Prostate gland (tissue), 2 donors: ENCODE results near the gene FAM3C. TPM values are rescaled to one million over a fixed set of nuclear protein-coding genes. Genes with fewer than 3 reads are reported as not detected.
A peak's percentile ranks its signal among the peaks of the same experiment; 100 is the strongest.

Source experiments
- DNase-seq: peaks from one replicate; pipeline ENCODE4 v3.0.0-alpha.2; 2019; ENCODE audit warnings: low spot score
- H3K27ac ChIP-seq, 2 donors: fragments of 200-600 bp; sonication (generic); 2 replicates each; pipeline ENCODE4 v1.5.1; 2017 to 2019
- H3K27me3 ChIP-seq: fragments of 200-600 bp; sonication (generic); replicated peaks from 2 replicates; pipeline ENCODE4 v1.5.1; 2019; ENCODE audit not compliant: insufficient read depth
- H3K36me3 ChIP-seq, 2 donors: fragments of 200-600 bp; sonication (generic); 1 replicate in 1 of 2; 2 replicates in 1 of 2; pipeline versions ENCODE4 v1.5.1 to v1.8.1; 2017 to 2019
- H3K4me1 ChIP-seq: fragments of 200-600 bp; sonication (generic); replicated peaks from 2 replicates; pipeline ENCODE4 v1.5.1; 2019
- H3K4me3 ChIP-seq, 2 donors: fragments of 200-600 bp; sonication (generic); 2 replicates each; pipeline ENCODE4 v1.5.1; 2017 to 2019
- H3K9me3 ChIP-seq: fragments of 200-600 bp; sonication (generic); 2 replicates; pipeline ENCODE4 v1.5.1; 2017
- CTCF ChIP-seq, 4 experiments: fragments of 200-600 bp in 2 of 4; fragments of 450-650 bp in 2 of 4; sonication (generic) in 2 of 4; IDR thresholded peaks; 1 replicate in 3 of 4; 2 replicates in 1 of 4; pipeline ENCODE4 v1.5.1; 2016 to 2019; ENCODE audit warnings: antibody characterized with exemption in 4 of 4, mild to moderate bottlenecking in 2 of 4, moderate library complexity in 2 of 4
- POLR2A ChIP-seq: fragments of 450-650 bp; IDR thresholded peaks from one replicate; pipeline ENCODE4 v1.6.1; 2016; ENCODE audit warnings: antibody characterized with exemption, mild to moderate bottlenecking
- POLR2AphosphoS5 ChIP-seq: sonication (generic); formaldehyde crosslinking; IDR thresholded peaks from one replicate; pipeline ENCODE4 v1.6.1; 2017; ENCODE audit warnings: antibody characterized with exemption
- WGBS: methylation state at CpG from one replicate; pipeline ENCODE4 v1.1.5; 2018; 5-methylcytosine and 5-hydroxymethylcytosine counted together
- intact Hi-C: fragments of 100-400 bp; cut with DNase I; formaldehyde crosslinking; loops from one replicate; pipeline ENCODE4 v1.14.2; 2022
- total RNA-seq, 2 donors: library from RNA; depleted of rRNA; stranded (reverse); fragments of >200 nt; gene quantifications; one replicate each; pipeline ENCODE4 v1.1.0, GENCODE V29; 2016

Gene FAM3C
- total RNA-seq, 2 donors from 2014 or later = 31.9 to 34.8 TPM

GRCh38 chr7:121331048-121331447 lies 65.1 kb downstream of the FAM3C start:
- Histone ChIP-seq H3K27me3 (peaks cover 11% of the 10 kb centered on the region), H3K27ac (no peak overlapping the region), H3K4me1 (no peaks in the 10 kb centered on the region), H3K4me3 (no peak overlapping the region), H3K36me3 (no peaks in the 10 kb centered on the region), H3K9me3 (no peaks in the 10 kb centered on the region)
- TF ChIP-seq POLR2A (no peak), POLR2AphosphoS5 (no peak), CTCF (IDR thresholded peaks at IDR 0.05) (no peak)
- DNase-seq = no peak
- 85% methylated on average over 4 of the region's 4 CpGs for WGBS
- intact Hi-C loops = no loop called here

- Histone ChIP-seq H3K4me3 (peak overlapping the region; percentile 10 to 16), H3K36me3 (no peaks in the 10 kb centered on the region), H3K27me3 (peaks cover 11% of the 10 kb centered on the region), H3K4me1 (no peaks in the 10 kb centered on the region), H3K27ac (no peak overlapping the region), H3K9me3 (no peaks in the 10 kb centered on the region)
- no peak for TF ChIP-seq CTCF (IDR thresholded peaks at IDR 0.05)
- TF ChIP-seq POLR2AphosphoS5 = no peak
- no peak for DNase-seq
- intact Hi-C loops = no loop called here
- WGBS = 4% methylated on average over 52 of the region's 52 CpGs
These were observed 65.9 kb downstream of the FAM3C start for GRCh38 chr7:121330053-121330833.

DNA sequence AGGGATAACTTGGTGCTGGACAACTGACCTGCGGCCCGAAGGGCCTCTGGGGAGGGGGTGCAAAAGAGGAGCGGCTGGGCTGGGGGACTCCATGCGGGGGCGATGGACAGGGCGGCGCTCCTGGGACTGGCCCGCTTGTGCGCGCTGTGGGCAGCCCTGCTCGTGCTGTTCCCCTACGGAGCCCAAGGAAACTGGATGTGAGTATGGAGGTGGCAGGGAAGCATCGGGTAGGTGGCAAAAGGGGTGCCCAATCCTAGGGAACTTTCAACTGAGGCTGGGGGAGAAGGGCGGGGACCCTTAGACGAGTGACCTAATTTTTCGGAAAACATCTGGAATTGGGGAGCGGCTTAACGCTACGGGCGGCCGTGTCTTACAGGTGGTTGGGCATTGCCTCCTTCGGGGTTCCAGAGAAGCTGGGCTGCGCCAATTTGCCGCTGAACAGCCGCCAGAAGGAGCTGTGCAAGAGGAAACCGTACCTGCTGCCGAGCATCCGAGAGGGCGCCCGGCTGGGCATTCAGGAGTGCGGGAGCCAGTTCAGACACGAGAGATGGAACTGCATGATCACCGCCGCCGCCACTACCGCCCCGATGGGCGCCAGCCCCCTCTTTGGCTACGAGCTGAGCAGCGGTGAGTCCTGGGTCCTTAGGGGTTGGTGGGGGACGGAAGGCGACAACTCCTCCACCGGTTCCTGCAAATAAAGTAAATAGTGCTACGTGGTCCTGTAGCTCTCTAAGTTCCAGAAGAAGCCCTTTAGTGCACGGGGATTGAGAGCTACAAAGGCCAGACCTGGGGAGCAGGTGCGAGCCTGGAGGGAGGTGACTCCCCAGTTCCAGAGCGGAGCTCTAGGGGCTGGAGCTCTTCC lies 66.7 kb downstream of the FAM3C start:
- peak overlapping the region; percentile 10 to 16 for H3K4me3 ChIP-seq
- H3K9me3 ChIP-seq = no peaks in the 10 kb centered on the region
- peaks cover 13% of the 10 kb centered on the region for H3K27me3 ChIP-seq
- no peak for DNase-seq
- no peaks in the 10 kb centered on the region for H3K36me3 ChIP-seq
- intact Hi-C loops = no loop called here
- TF ChIP-seq POLR2A (no peak), CTCF (IDR thresholded peaks at IDR 0.05) (no peak), POLR2AphosphoS5 (no peak)
- WGBS = 3% methylated on average over 44 of the region's 47 CpGs
- no peak overlapping the region for H3K27ac ChIP-seq
- H3K4me1 ChIP-seq = no peaks in the 10 kb centered on the region

- TF ChIP-seq CTCF (IDR thresholded peaks at IDR 0.05) (no peak), POLR2A (no peak), POLR2AphosphoS5 (no peak)
- intact Hi-C loops = no loop called here
- peaks cover 16% of the 10 kb centered on the region for H3K27me3 ChIP-seq
- H3K27ac ChIP-seq = no peak within 1 kb of the TSS
- WGBS = 15% methylated on average over 24 of the region's 27 CpGs
- H3K36me3 ChIP-seq = no peaks in the 10 kb centered on the region
- no peaks in the 10 kb centered on the region for H3K9me3 ChIP-seq
- DNase-seq = no peak
- no peaks in the 10 kb centered on the region for H3K4me1 ChIP-seq
- H3K4me3 ChIP-seq = peak within 1 kb of the TSS; percentile 10 to 16
These were observed 67.5 kb downstream of the FAM3C start, which contains the start of gene WNT16 for GRCh38 chr7:121328508-121329190. Gene WNT16, plus strand, starts transcription at chr7:121329000. Its CDS starts 293 bp downstream, at chr7:121329293.
